Uterus (tissue), 2 donors: Measurements from ENCODE around the gene CACNB2.

ENCODE experiments used
- CTCF ChIP-seq, 4 experiments: fragments of 200-600 bp in 2 of 4; fragments of 450-650 bp in 2 of 4; sonication (generic) in 2 of 4; IDR thresholded peaks; one replicate each; pipeline ENCODE4 v1.5.1; 2016 to 2019; ENCODE audit warnings: antibody characterized with exemption in 4 of 4, mild to moderate bottlenecking in 2 of 4, moderate library complexity in 1 of 4
- POLR2A ChIP-seq, 2 donors: fragments of 450-650 bp; IDR thresholded peaks; one replicate each; pipeline ENCODE4 v1.6.1; 2016; ENCODE audit warnings: antibody characterized with exemption in 2 of 2, mild to moderate bottlenecking in 1 of 2, moderate library complexity in 1 of 2

- no peak for TF ChIP-seq CTCF (IDR thresholded peaks at IDR 0.05)
- no peak for TF ChIP-seq POLR2A (IDR thresholded peaks at IDR 0.05)
Observed at GRCh38 chr10:18122753-18123152, 17.5 kb upstream of the CACNB2 start.
